ENCODE results near the gene DLX5.

Gene DLX5

DNA sequence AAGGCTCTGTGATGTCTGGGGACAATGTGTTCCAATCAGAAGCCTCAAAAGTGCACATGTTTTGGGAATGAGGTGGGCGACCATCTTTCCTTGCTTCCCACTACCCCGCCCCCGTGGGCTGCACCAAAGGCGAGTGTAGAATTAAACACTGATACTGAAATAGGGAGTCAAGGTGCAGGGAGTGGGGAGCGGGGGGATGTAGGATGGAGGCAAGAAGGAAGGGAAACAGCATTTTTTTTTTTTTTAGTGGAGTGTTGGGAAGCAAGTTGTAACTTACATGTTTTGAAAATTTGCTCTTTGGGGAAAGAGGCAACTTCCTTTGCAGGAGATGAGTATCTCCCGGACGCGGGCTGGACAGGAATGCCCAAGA is 484 bp upstream of the DLX5 start:
- TF ChIP-seq FOXP2 (optimal IDR thresholded peaks at IDR 0.05; ENCODE audit: borderline replicate concordance, extremely low read depth, extremely low read length, insufficient read depth) (no peak), TAF1 (IDR thresholded peaks at IDR 0.05; ENCODE audit: borderline replicate concordance, insufficient read depth, low read length) (no peak), SIN3A (IDR thresholded peaks at IDR 0.05; ENCODE audit: borderline replicate concordance, insufficient read depth, low read length) (no peak)

- no peak for TF ChIP-seq FOXP2 (optimal IDR thresholded peaks at IDR 0.05; ENCODE audit: borderline replicate concordance, extremely low read depth, extremely low read length, insufficient read depth)
- no peak for TF ChIP-seq SIN3A (IDR thresholded peaks at IDR 0.05; ENCODE audit: borderline replicate concordance, insufficient read depth, low read length)
- no peak for TF ChIP-seq TAF1 (IDR thresholded peaks at IDR 0.05; ENCODE audit: borderline replicate concordance, insufficient read depth, low read length)
- no peak for TF ChIP-seq REST (IDR thresholded peaks at IDR 0.05; ENCODE audit: insufficient read depth in 1 of 2, low read depth in 2 of 2, low read length in 2 of 2)
Measured at GRCh38 chr7:97022491-97023306, 1.9 kb downstream of the DLX5 start.

DNA sequence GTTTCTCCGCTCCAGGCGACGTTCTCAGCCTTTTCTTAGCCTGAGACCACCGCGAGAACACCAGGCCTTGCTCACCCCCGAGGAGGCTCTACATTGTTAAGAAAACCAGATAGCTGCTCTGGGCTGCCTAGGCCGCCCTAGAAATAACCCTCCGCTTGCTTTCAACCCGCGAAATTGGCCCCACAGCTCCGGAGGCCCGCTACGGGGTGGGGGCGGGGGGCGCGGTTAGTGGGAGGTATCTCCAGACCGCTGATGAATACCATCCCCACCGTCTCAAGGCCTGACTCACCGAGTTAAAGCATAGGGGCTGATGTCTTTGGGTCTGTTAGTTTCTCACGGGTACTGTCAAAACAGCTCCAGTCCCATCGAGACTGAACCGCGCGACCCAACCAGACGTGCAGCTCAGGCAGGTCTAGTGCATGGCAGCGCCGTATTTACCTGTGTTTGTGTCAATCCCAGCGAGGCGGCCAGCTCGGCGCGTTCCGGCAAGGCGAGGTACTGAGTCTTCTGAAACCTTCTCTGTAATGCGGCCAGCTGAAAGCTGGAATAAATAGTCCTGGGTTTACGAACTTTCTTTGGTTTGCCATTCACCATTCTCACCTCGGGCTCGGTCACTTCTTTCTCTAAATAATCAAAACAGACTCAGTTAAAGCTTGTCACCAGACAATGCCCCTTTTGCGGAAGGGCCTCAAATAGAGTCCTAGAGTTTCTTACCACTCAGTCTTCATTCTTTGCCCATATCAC is 2.7 kb downstream of the DLX5 start:
- TF ChIP-seq FOXP2 (optimal IDR thresholded peaks at IDR 0.05; ENCODE audit: borderline replicate concordance, extremely low read depth, extremely low read length, insufficient read depth) (no peak), TAF1 (IDR thresholded peaks at IDR 0.05; ENCODE audit: borderline replicate concordance, insufficient read depth, low read length) (no peak), POLR2AphosphoS5 (IDR thresholded peaks at IDR 0.05; ENCODE audit: low read depth, low read length) (no peak), SIN3A (IDR thresholded peaks at IDR 0.05; ENCODE audit: borderline replicate concordance, insufficient read depth, low read length) (no peak), REST (IDR thresholded peaks at IDR 0.05; ENCODE audit: insufficient read depth in 1 of 2, low read depth in 2 of 2, low read length in 2 of 2) (no peak)

DNA sequence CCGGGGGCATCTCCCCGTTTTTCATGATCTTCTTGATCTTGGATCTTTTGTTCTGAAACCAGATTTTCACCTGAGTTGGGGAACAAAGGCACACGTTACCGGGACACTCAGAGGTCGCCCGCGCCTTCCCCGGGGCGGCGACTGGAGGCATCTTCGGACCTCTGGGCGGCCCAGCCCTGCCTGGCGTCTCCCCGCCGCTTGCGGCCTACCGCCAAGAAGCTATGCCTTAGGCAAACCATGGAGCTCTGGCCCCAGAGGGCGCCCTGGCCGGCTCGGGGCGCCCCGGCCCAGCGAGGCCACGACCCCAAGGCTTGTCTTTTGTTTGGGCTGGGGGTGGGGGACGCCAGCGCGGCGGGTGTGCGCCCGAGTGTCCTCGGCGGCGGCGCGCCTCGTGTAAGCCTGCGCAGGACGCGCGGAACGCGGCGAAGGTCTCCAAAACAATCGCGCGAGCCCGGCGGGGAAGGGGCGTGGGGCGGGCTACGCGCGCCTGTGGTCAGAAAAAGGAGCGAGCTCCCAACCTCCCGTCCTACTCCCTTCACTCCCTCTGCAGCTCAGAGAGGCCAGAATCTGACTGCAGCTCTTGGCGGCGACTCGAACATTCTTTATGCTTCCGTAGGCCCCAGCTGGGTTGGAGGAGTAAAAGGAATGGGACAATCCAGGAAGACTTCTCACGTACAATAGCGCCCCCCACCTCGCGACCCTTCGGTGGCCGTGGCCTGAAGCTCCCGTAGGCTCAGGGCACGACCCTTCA is 3.5 kb downstream of the DLX5 start:
- TF ChIP-seq FOXP2 (optimal IDR thresholded peaks at IDR 0.05; ENCODE audit: borderline replicate concordance, extremely low read depth, extremely low read length, insufficient read depth) (no peak), REST (IDR thresholded peaks at IDR 0.05; ENCODE audit: insufficient read depth in 1 of 2, low read depth in 2 of 2, low read length in 2 of 2) (no peak), SIN3A (IDR thresholded peaks at IDR 0.05; ENCODE audit: borderline replicate concordance, insufficient read depth, low read length) (no peak), POLR2AphosphoS5 (IDR thresholded peaks at IDR 0.05; ENCODE audit: low read depth, low read length) (no peak), TAF1 (IDR thresholded peaks at IDR 0.05; ENCODE audit: borderline replicate concordance, insufficient read depth, low read length) (no peak)

DNA sequence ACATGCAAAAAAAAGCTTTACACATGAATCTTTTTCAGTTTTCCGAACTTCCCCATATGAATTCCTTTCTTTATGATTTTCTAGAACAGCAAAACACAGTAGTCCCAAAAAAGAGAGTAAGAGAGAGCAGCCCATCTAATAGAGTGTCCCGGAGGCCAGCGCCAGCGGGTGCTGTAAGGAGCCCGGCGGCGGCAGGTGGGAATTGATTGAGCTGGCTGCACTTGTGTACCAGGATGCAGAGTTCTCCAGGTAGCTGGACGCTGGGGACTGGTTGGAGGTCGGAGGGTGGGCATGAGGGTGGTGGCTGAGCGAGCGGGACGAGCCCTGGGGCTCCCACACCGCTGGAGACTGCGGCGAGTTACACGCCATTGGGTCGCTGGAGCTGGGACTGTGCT is 4.0 kb downstream of the DLX5 start:
- TF ChIP-seq SIN3A (IDR thresholded peaks at IDR 0.05; ENCODE audit: borderline replicate concordance, insufficient read depth, low read length) (no peak), FOXP2 (optimal IDR thresholded peaks at IDR 0.05; ENCODE audit: borderline replicate concordance, extremely low read depth, extremely low read length, insufficient read depth) (no peak), REST (IDR thresholded peaks at IDR 0.05; ENCODE audit: insufficient read depth in 1 of 2, low read depth in 2 of 2, low read length in 2 of 2) (no peak), POLR2AphosphoS5 (IDR thresholded peaks at IDR 0.05; ENCODE audit: low read depth, low read length) (no peak), TAF1 (IDR thresholded peaks at IDR 0.05; ENCODE audit: borderline replicate concordance, insufficient read depth, low read length) (no peak)

All from PFSK-1 (cell line).